ENCODE results near the gene CDHR1.

Gene CDHR1

GRCh38 chr10:84195044-84195830 is 900 bp downstream of the CDHR1 start:
- Histone ChIP-seq H3K9ac (ENCODE audit: insufficient read length) (no peak overlapping the region), H3K27ac (no peak overlapping the region), H3K9me3 (ENCODE audit: low read depth, low read length) (no peaks in the 10 kb centered on the region), H3K36me3 (ENCODE audit: insufficient read depth, low read length) (no peaks in the 10 kb centered on the region), H3K4me3 (no peak overlapping the region)
- DNase-seq (ENCODE audit: low read depth, low spot score) = no peak
- TF ChIP-seq POLR2AphosphoS5 (IDR thresholded peaks at IDR 0.05; ENCODE audit: borderline replicate concordance, low read depth, low read length) (no peak), EZH2 (IDR thresholded peaks at IDR 0.05) (no peak), FOXP2 (optimal IDR thresholded peaks at IDR 0.05; ENCODE audit: control extremely low read depth, extremely low read length, insufficient read depth) (no peak)

GRCh38 chr10:84196083-84196482 is 1.7 kb downstream of the CDHR1 start:
- TF ChIP-seq EZH2 (IDR thresholded peaks at IDR 0.05) = no peak
- no peak for TF ChIP-seq POLR2AphosphoS5 (IDR thresholded peaks at IDR 0.05; ENCODE audit: borderline replicate concordance, low read depth, low read length)
- TF ChIP-seq FOXP2 (optimal IDR thresholded peaks at IDR 0.05; ENCODE audit: control extremely low read depth, extremely low read length, insufficient read depth) = no peak
- H3K9me3 ChIP-seq (ENCODE audit: low read depth, low read length) = no peaks in the 10 kb centered on the region
- H3K36me3 ChIP-seq (ENCODE audit: insufficient read depth, low read length) = no peaks in the 10 kb centered on the region
- H3K27ac ChIP-seq = no peak overlapping the region
- H3K4me3 ChIP-seq = no peak overlapping the region
- no peak overlapping the region for H3K9ac ChIP-seq (ENCODE audit: insufficient read length)
- DNase-seq (ENCODE audit: low read depth, low spot score) = no peak

GRCh38 chr10:84196941-84197340 is 2.6 kb downstream of the CDHR1 start:
- Histone ChIP-seq H3K36me3 (ENCODE audit: insufficient read depth, low read length) (no peaks in the 10 kb centered on the region), H3K27ac (no peak overlapping the region), H3K9ac (ENCODE audit: insufficient read length) (no peak overlapping the region)

GRCh38 chr10:84197643-84198042 is 3.3 kb downstream of the CDHR1 start:
- Histone ChIP-seq H3K27ac (no peak overlapping the region), H3K36me3 (ENCODE audit: insufficient read depth, low read length) (no peaks in the 10 kb centered on the region)
- TF ChIP-seq EZH2 (IDR thresholded peaks at IDR 0.05) = no peak
- no peak for TF ChIP-seq FOXP2 (optimal IDR thresholded peaks at IDR 0.05; ENCODE audit: control extremely low read depth, extremely low read length, insufficient read depth)
- no peak for TF ChIP-seq POLR2AphosphoS5 (IDR thresholded peaks at IDR 0.05; ENCODE audit: borderline replicate concordance, low read depth, low read length)

More at GRCh38 chr10:84196941-84197340, 2.6 kb downstream of the CDHR1 start:
- TF ChIP-seq POLR2AphosphoS5 (IDR thresholded peaks at IDR 0.05; ENCODE audit: borderline replicate concordance, low read depth, low read length) (no peak), FOXP2 (optimal IDR thresholded peaks at IDR 0.05; ENCODE audit: control extremely low read depth, extremely low read length, insufficient read depth) (no peak), EZH2 (IDR thresholded peaks at IDR 0.05) (no peak)
- Histone ChIP-seq H3K9me3 (ENCODE audit: low read depth, low read length) (no peaks in the 10 kb centered on the region), H3K4me3 (no peak overlapping the region)
- no peak for DNase-seq (ENCODE audit: low read depth, low spot score)

GRCh38 chr10:84198206-84198915 is 4.0 kb downstream of the CDHR1 start:
- no peak for DNase-seq (ENCODE audit: low read depth, low spot score)
- Histone ChIP-seq H3K9me3 (ENCODE audit: low read depth, low read length) (no peaks in the 10 kb centered on the region), H3K9ac (ENCODE audit: insufficient read length) (no peak overlapping the region), H3K4me3 (no peak overlapping the region), H3K36me3 (ENCODE audit: insufficient read depth, low read length) (no peaks in the 10 kb centered on the region), H3K27ac (no peak overlapping the region)
- TF ChIP-seq EZH2 (IDR thresholded peaks at IDR 0.05) (no peak), POLR2AphosphoS5 (IDR thresholded peaks at IDR 0.05; ENCODE audit: borderline replicate concordance, low read depth, low read length) (no peak), FOXP2 (optimal IDR thresholded peaks at IDR 0.05; ENCODE audit: control extremely low read depth, extremely low read length, insufficient read depth) (no peak)

More at GRCh38 chr10:84197643-84198042, 3.3 kb downstream of the CDHR1 start:
- H3K4me3 ChIP-seq = no peak overlapping the region
- no peak overlapping the region for H3K9ac ChIP-seq (ENCODE audit: insufficient read length)
- DNase-seq (ENCODE audit: low read depth, low spot score) = no peak
- H3K9me3 ChIP-seq (ENCODE audit: low read depth, low read length) = no peaks in the 10 kb centered on the region

GRCh38 chr10:84200537-84201243 is 6.4 kb downstream of the CDHR1 start:
- no peak overlapping the region for H3K4me3 ChIP-seq
- DNase-seq (ENCODE audit: low read depth, low spot score) = no peak
- no peak overlapping the region for H3K9ac ChIP-seq (ENCODE audit: insufficient read length)
- H3K9me3 ChIP-seq (ENCODE audit: low read depth, low read length) = no peaks in the 10 kb centered on the region
- TF ChIP-seq EZH2 (IDR thresholded peaks at IDR 0.05) (no peak), FOXP2 (optimal IDR thresholded peaks at IDR 0.05; ENCODE audit: control extremely low read depth, extremely low read length, insufficient read depth) (no peak), POLR2AphosphoS5 (IDR thresholded peaks at IDR 0.05; ENCODE audit: borderline replicate concordance, low read depth, low read length) (no peak)
- H3K27ac ChIP-seq = no peak overlapping the region
- H3K36me3 ChIP-seq (ENCODE audit: insufficient read depth, low read length) = no peaks in the 10 kb centered on the region

GRCh38 chr10:84201244-84201606 is 6.9 kb downstream of the CDHR1 start:
- Histone ChIP-seq H3K27ac (no peak overlapping the region), H3K9me3 (ENCODE audit: low read depth, low read length) (no peaks in the 10 kb centered on the region), H3K36me3 (ENCODE audit: insufficient read depth, low read length) (no peaks in the 10 kb centered on the region), H3K9ac (ENCODE audit: insufficient read length) (no peak overlapping the region), H3K4me3 (no peak overlapping the region)
- DNase-seq (ENCODE audit: low read depth, low spot score) = no peak
- TF ChIP-seq POLR2AphosphoS5 (IDR thresholded peaks at IDR 0.05; ENCODE audit: borderline replicate concordance, low read depth, low read length) (no peak), FOXP2 (optimal IDR thresholded peaks at IDR 0.05; ENCODE audit: control extremely low read depth, extremely low read length, insufficient read depth) (no peak), EZH2 (IDR thresholded peaks at IDR 0.05) (no peak)

GRCh38 chr10:84201682-84202081 is 7.3 kb downstream of the CDHR1 start:
- H3K4me3 ChIP-seq = no peak overlapping the region
- no peak for TF ChIP-seq EZH2 (IDR thresholded peaks at IDR 0.05)
- no peak for TF ChIP-seq POLR2AphosphoS5 (IDR thresholded peaks at IDR 0.05; ENCODE audit: borderline replicate concordance, low read depth, low read length)
- no peak for TF ChIP-seq FOXP2 (optimal IDR thresholded peaks at IDR 0.05; ENCODE audit: control extremely low read depth, extremely low read length, insufficient read depth)
- no peaks in the 10 kb centered on the region for H3K9me3 ChIP-seq (ENCODE audit: low read depth, low read length)
- no peaks in the 10 kb centered on the region for H3K36me3 ChIP-seq (ENCODE audit: insufficient read depth, low read length)
- DNase-seq (ENCODE audit: low read depth, low spot score) = no peak
- no peak overlapping the region for H3K9ac ChIP-seq (ENCODE audit: insufficient read length)
- H3K27ac ChIP-seq = no peak overlapping the region

Measured in SK-N-MC (cell line).